HG03575 (cell line): ENCODE results near the gene KHDC1.
"Not testable (repeated sequence)": the region's sequence is repeated elsewhere in the genome, so short reads cannot be mapped to it uniquely, and the experiment has no call there.

Experiments
- ATAC-seq: cut with Tn5 transposase; IDR thresholded peaks from one replicate; pipeline ENCODE4 v1.9.1; 2021; ENCODE audit not compliant: unreplicated experiment, insufficient number of reproducible peaks, low FRiP score; ENCODE audit errors: extremely low read depth

The KHDC1 gene

DNA sequence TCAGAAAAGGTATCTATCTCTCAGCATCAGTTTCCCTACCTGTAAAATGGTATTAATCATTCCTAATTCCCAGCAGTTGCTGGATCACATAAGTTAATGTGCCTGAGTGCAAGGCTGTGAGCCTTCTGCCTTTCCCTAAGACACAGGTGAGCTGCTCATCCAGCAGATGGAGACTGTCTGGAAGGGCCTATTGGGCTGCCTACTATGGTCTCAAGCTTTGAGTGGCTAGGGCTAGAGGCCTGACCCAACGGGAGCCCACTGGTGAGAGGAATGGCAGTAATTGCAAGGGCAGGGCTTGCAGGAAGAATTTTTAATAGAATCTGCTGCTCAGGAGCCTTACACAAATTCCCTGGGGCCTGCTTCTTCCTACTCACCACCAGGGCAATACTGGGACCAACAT, 4.3 kb downstream of the KHDC1 start:
- ATAC-seq: no peak

DNA sequence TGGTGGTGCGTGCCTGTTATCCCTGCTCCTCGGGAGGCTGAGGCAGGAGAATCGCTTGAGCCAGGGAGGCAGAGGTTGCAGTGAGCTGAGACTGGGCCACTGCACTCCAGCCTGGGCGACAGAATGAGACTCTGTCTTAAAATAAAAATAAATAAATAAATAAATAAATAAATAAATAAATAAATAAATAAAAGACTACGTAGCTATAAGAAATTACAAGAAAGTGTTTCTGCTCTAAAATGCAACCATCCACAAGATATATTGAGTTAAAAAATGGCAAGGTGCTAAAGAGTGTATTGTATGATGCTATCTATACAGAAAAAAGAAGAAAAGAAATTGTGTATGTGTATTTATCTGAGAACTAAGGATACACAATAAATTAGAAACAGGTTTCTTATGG, 8.7 kb downstream of the KHDC1 start:
- ATAC-seq: not testable (repeated sequence)

GRCh38 chr6:73252703-73253102, 10.3 kb downstream of the KHDC1 start:
- no peak for ATAC-seq

- ATAC-seq: no peak
Observed at GRCh38 chr6:73250016-73250415, 13.0 kb downstream of the KHDC1 start.

DNA sequence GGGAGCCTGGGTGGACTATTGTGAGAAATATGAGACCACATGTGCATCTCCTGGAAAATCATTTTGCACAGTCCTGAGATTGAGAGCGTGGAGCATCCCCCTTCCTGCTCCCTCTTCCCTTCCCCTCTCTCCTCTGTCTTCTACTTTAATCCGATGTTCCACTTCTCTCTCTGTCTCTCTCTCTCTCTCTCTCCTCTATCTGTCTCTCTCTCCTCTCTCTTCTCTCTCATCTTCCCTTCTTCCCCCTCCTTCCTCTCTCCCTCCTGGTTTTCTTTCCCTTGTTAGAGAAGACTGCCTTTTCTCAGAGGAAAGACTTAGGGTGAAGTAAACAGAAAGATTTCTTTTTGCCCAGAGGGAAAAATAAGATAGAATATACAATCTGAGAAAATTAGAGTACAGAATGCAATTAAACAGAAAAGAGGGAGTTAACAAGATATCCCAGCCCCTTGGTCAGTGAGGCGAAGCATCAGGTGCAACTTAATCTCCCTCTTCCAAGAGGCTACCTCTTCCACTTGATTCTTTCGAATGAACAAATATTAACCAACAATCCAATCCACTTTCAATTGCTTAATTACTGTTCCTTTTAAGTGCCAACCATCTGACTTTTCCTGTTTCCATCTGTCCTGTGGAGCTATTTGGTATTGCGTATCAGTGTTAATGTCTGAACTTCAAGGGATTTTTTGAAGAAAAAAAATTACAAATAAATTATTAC, 14.6 kb downstream of the KHDC1 start:
- ATAC-seq: no peak

DNA sequence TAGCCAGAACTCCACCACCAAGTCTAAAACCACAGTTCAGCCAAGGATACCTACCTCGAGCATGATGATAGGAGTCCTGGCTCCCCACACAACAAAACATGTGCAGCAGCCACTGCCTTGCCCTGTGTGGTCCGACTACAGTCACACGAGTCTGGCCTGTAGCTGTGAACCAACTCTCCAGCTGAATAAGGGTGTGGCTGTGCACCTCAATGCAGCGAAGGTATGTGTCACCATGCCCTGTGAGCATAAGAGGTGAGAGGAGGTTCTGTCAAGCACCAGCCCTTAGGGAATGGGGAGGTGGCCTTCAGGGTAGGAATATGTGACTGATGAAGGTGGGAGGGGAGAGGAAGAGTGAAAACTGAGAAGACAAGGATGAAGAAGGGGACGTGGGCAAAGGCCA, 21.0 kb downstream of the KHDC1 start:
- no peak for ATAC-seq

- ATAC-seq: no peak
Observed at GRCh38 chr6:73240730-73241129, 22.3 kb downstream of the KHDC1 start.

DNA sequence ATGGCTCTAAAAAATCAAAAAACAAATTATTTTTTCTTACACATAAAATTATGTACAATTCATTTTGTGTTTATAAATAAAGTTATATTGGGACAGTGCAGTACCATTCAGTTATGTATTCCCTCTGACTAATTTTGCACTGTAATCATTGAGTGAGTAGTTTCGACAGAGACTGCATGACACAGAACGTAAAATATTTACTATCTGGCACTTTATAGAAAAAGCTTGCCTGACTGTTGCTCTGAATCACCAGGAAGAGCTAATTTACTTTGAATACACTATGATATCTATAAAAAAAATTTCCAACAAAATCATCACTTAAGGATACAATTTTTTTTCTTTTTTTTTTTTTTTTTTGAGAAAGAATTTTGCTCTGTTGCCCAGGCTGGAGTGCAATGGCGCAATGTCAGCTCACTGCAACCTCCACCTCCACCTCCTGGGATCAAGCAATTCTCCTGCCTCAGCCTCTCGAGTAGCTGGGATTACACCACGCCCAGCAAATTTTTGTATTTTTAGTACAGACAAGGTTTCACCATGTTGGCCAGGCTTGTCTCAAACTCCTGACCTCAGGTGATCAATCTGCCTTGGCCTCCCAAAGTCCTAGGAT, 26.7 kb downstream of the KHDC1 start:
- no peak for ATAC-seq

- ATAC-seq: no peak
Observed at GRCh38 chr6:73234733-73235132, 28.3 kb downstream of the KHDC1 start.

DNA sequence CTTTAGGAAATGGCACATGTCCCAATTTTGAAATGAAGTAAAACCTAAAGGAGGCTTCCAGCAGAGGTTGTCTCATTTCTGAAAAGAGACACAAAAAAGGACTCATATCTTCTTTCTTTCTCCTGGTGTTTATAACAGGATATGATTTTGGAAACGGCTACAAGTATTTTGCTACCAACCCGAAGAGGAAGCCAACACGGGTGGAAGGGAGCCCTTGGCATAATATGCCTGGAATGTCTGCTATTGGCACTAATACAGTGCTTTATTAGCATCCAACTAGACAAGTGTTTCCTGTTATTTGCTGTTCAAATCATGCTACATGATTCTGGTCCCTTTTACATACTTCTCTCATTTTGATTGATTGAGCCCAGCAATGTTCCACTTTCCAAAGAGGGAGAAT, 29.0 kb downstream of the KHDC1 start:
- not testable (repeated sequence) for ATAC-seq

GRCh38 chr6:73233048-73233447, 29.9 kb downstream of the KHDC1 start:
- no peak for ATAC-seq

- ATAC-seq: no peak
Observed at GRCh38 chr6:73231986-73232391, 31.0 kb downstream of the KHDC1 start.

- ATAC-seq: no peak
Observed at GRCh38 chr6:73227606-73228255, 35.3 kb downstream of the KHDC1 start.

DNA sequence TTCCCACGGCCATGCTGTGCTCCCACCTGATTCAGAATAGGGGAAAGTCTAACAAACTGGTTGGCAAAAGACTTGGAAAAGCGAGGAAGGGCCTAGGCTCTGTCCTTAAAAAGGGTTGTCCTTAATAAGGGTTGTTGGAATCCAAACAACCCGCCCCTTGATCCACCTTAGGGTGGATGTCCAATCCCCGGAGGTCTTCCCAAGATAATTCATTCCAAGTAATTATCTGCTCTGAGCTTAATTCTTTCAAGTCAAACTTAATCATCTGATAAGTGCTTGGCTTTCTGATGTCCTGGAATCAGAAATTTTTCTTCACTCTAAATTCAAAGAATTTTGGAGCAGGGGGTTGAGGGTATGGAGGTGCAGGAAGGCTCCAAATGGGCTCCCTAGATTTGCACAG, 37.6 kb downstream of the KHDC1 start, which contains the start of gene KHDC1L:
Gene KHDC1L (minus strand): TSS at position 101 of the 400 bp plus-strand sequence. CDS start 88 bp downstream, at position 13.
- no peak for ATAC-seq

- no peak for ATAC-seq
Observed at GRCh38 chr6:73216859-73217258, 46.1 kb downstream of the KHDC1 start.

DNA sequence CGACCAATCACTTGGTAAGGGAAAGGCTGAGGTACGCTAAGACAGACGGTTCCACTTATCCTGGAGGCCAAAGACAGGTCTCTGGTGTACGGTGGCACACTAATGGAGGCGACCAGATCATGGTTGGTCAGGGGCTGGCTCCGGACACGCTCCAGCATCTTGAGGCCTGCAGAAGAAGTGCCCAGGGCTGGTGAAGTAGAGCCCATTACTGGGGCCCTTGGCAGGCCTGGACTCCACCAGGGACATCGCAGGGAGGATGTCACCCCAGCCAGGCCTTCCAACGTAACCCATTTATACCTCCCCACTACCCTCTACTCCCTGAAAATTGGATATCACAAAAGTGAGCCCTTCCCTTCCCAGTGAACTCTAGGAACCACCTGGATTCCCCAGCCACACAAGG, 53.9 kb downstream of the KHDC1 start:
- no peak for ATAC-seq

DNA sequence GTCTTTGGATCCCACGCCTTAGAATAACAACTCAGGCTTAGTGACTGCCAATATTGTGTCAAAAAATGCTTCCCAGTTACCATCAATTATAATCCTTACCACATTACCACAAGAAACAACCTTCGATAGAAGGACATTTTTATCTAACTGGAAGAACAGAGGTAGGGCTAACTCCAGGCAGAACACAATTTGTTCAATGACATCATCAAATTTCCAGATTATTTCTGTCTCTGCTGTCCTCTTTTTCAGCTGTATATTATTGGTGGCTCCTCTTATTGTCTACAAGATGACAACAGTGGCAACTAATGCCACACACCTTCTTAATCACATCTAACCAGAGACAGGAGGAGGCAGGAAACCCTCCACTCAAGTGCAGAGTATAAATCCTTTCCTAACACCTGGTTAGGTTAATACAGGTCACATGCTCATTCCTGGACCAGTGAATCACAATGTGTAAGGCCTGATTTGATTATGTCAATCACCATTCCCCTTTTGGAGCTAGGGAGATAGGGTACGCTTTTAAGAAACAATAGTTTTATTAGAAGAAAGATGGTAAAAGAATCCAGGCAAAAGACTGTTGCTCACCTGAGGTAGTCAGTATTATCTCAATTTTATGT, 55.7 kb downstream of the KHDC1 start:
- no peak for ATAC-seq

GRCh38 chr6:73204252-73204651, 58.7 kb downstream of the KHDC1 start:
- ATAC-seq: no peak

- no peak for ATAC-seq
Observed at GRCh38 chr6:73203098-73203497, 59.9 kb downstream of the KHDC1 start.

DNA sequence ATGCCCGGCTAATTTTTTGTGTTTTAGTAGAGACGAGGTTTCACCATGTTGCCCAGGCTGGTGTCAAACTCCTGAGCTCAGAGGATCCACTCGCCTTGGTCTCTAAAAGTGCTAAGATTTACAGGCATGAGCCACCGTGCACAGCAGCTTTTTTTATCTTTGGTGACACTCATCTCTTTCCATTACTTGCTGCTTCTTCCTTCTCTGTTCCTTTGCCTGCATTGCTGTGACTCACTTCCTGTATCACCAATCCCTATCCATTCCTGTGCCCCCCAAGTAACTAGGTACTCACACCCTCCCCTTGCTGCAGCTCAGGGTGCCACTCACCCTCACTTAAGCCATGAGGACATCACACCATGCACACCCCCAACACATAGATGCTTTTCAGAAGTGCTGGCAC, 62.3 kb downstream of the KHDC1 start:
- ATAC-seq: no peak
